Measurements from ENCODE around the gene GRIN2C.

Gene GRIN2C

GRCh38 chr17:74827800-74828199, 31.9 kb downstream of the GRIN2C start:
- TF ChIP-seq CSRNP3 (CRISPR knock-in tag; IDR thresholded peaks at IDR 0.05), result no peak
- no peak for TF ChIP-seq RARB (CRISPR knock-in tag; IDR thresholded peaks at IDR 0.05)
- no peak for TF ChIP-seq BACH2 (CRISPR knock-in tag; IDR thresholded peaks at IDR 0.05; ENCODE audit: borderline replicate concordance)
- no peak for TF ChIP-seq CSDC2 (CRISPR knock-in tag; IDR thresholded peaks at IDR 0.05)
- TF ChIP-seq ZFP3 (CRISPR knock-in tag; IDR thresholded peaks at IDR 0.05), result no peak
- TF ChIP-seq PPARA (CRISPR knock-in tag; IDR thresholded peaks at IDR 0.05; ENCODE audit: borderline replicate concordance), result no peak
- TF ChIP-seq ZC3H10 (CRISPR knock-in tag; IDR thresholded peaks at IDR 0.05), result no peak
- no peak for TF ChIP-seq TCF4 (CRISPR knock-in tag; IDR thresholded peaks at IDR 0.05; ENCODE audit: borderline replicate concordance)
- no peak for TF ChIP-seq ZFP30 (CRISPR knock-in tag; IDR thresholded peaks at IDR 0.05)
- TF ChIP-seq OSR1 (CRISPR knock-in tag; IDR thresholded peaks at IDR 0.05), result no peak
- no peak for TF ChIP-seq ZNF565 (CRISPR knock-in tag; conservative IDR thresholded peaks at IDR 0.05; ENCODE audit: low read depth)
- TF ChIP-seq POU6F1 (CRISPR knock-in tag; IDR thresholded peaks at IDR 0.05; ENCODE audit: borderline replicate concordance, low read depth), result no peak
- no peak for TF ChIP-seq ESRRG (CRISPR knock-in tag; IDR thresholded peaks at IDR 0.05)
- ATAC-seq, result no peak

- ATAC-seq, result no peak
- TF ChIP-seq TCF4 (CRISPR knock-in tag; IDR thresholded peaks at IDR 0.05; ENCODE audit: borderline replicate concordance), result no peak
- no peak for TF ChIP-seq ISL1 (CRISPR knock-in tag; IDR thresholded peaks at IDR 0.05)
- no peak for TF ChIP-seq SNAI2 (CRISPR knock-in tag; IDR thresholded peaks at IDR 0.05)
- TF ChIP-seq RARB (CRISPR knock-in tag; IDR thresholded peaks at IDR 0.05), result no peak
- no peak for TF ChIP-seq CSDC2 (CRISPR knock-in tag; IDR thresholded peaks at IDR 0.05)
- TF ChIP-seq ZFP3 (CRISPR knock-in tag; IDR thresholded peaks at IDR 0.05), result no peak
- TF ChIP-seq ZNF8 (CRISPR knock-in tag; IDR thresholded peaks at IDR 0.05), result no peak
- TF ChIP-seq CREB5 (CRISPR knock-in tag; IDR thresholded peaks at IDR 0.05; ENCODE audit: low read depth), result no peak
- TF ChIP-seq ZNF565 (CRISPR knock-in tag; conservative IDR thresholded peaks at IDR 0.05; ENCODE audit: low read depth), result no peak
- no peak for TF ChIP-seq GLIS3 (CRISPR knock-in tag; IDR thresholded peaks at IDR 0.05)
- TF ChIP-seq ZC3H10 (CRISPR knock-in tag; IDR thresholded peaks at IDR 0.05), result no peak
- no peak for TF ChIP-seq ZFP30 (CRISPR knock-in tag; IDR thresholded peaks at IDR 0.05)
These were observed 33.5 kb downstream of the GRIN2C start for GRCh38 chr17:74825952-74826719.

GRCh38 chr17:74824961-74825627, 34.6 kb downstream of the GRIN2C start:
- TF ChIP-seq TSHZ2 (CRISPR knock-in tag; IDR thresholded peaks at IDR 0.05) (no peak), RARB (CRISPR knock-in tag; IDR thresholded peaks at IDR 0.05) (no peak), ZNF565 (CRISPR knock-in tag; conservative IDR thresholded peaks at IDR 0.05; ENCODE audit: low read depth) (no peak), GLIS3 (CRISPR knock-in tag; IDR thresholded peaks at IDR 0.05) (no peak), TOX (CRISPR knock-in tag; IDR thresholded peaks at IDR 0.05; ENCODE audit: borderline replicate concordance) (no peak), CSDC2 (CRISPR knock-in tag; IDR thresholded peaks at IDR 0.05) (no peak), ESRRG (CRISPR knock-in tag; IDR thresholded peaks at IDR 0.05) (no peak), SNAI2 (CRISPR knock-in tag; IDR thresholded peaks at IDR 0.05) (no peak), ZNF8 (CRISPR knock-in tag; IDR thresholded peaks at IDR 0.05) (no peak), ZNF70 (CRISPR knock-in tag; IDR thresholded peaks at IDR 0.05) (no peak), PPARA (CRISPR knock-in tag; IDR thresholded peaks at IDR 0.05; ENCODE audit: borderline replicate concordance) (no peak), ISL1 (CRISPR knock-in tag; IDR thresholded peaks at IDR 0.05) (no peak), TCF4 (CRISPR knock-in tag; IDR thresholded peaks at IDR 0.05; ENCODE audit: borderline replicate concordance) (no peak), CREB5 (CRISPR knock-in tag; IDR thresholded peaks at IDR 0.05; ENCODE audit: low read depth) (no peak), BACH2 (CRISPR knock-in tag; IDR thresholded peaks at IDR 0.05; ENCODE audit: borderline replicate concordance) (no peak), OSR1 (CRISPR knock-in tag; IDR thresholded peaks at IDR 0.05) (no peak)
- no peak for ATAC-seq
